Loucy (cell line): ENCODE results near the gene PLA2G4C.

Experiments used
- H2AFZ ChIP-seq: fragments of 200-600 bp; sonication (generic); 2 replicates; pipeline ENCODE4 v1.6.0; 2016; ENCODE audit warnings: antibody characterized with exemption, mild to moderate bottlenecking, low read length, moderate library complexity
- H3F3A ChIP-seq: fragments of 200-600 bp; 2 replicates; pipeline ENCODE4 v1.6.0; 2016; ENCODE audit warnings: antibody characterized with exemption, low read depth, mild to moderate bottlenecking
- H3K27me3 ChIP-seq: fragments of 200-600 bp; sonication (generic); 2 replicates; pipeline ENCODE4 v1.6.1; 2014; ENCODE audit warnings: low read length, mild to moderate bottlenecking; ENCODE audit not compliant: insufficient read depth, poor library complexity, severe bottlenecking
- H3K36me3 ChIP-seq: fragments of 200-600 bp; sonication (generic); 2 replicates; pipeline ENCODE4 v1.6.1; 2016; ENCODE audit warnings: low read length; ENCODE audit not compliant: insufficient read depth
- H3K4me1 ChIP-seq: fragments of 200-600 bp; sonication (generic); 2 replicates; pipeline ENCODE4 v1.5.1; 2014; ENCODE audit warnings: low read length, mild to moderate bottlenecking; ENCODE audit not compliant: insufficient read depth, poor library complexity, severe bottlenecking
- H3K4me2 ChIP-seq: fragments of 200-600 bp; sonication (generic); 2 replicates; pipeline ENCODE4 v1.6.0; 2014; ENCODE audit warnings: antibody characterized with exemption, low read length, low read depth, mild to moderate bottlenecking; ENCODE audit not compliant: poor library complexity, severe bottlenecking
- H3K4me3 ChIP-seq: fragments of 200-600 bp; sonication (generic); 2 replicates; pipeline ENCODE4 v1.5.1; 2014; ENCODE audit warnings: low read length, mild to moderate bottlenecking, mixed read lengths; ENCODE audit not compliant: poor library complexity, severe bottlenecking
- H3K79me2 ChIP-seq: fragments of 200-600 bp; sonication (generic); 2 replicates; pipeline ENCODE4 v1.6.1; 2014; ENCODE audit warnings: low read length; ENCODE audit not compliant: insufficient read depth
- H3K9ac ChIP-seq: fragments of 200-600 bp; sonication (generic); 2 replicates; pipeline ENCODE4 v1.6.0; 2014; ENCODE audit warnings: mild to moderate bottlenecking, low read depth, low read length, moderate library complexity; ENCODE audit not compliant: poor library complexity, severe bottlenecking
- H3K9me2 ChIP-seq: fragments of 200-600 bp; sonication (generic); replicated peaks from 2 replicates; pipeline ENCODE4 v1.6.1; 2016; ENCODE audit warnings: low read depth, low read length, mixed read lengths
- H3K9me3 ChIP-seq: fragments of 200-600 bp; sonication (generic); 2 replicates; pipeline ENCODE4 v1.6.1; 2014; ENCODE audit warnings: mild to moderate bottlenecking, antibody characterized with exemption, low read length, low read depth; ENCODE audit not compliant: insufficient read depth
- H4K20me1 ChIP-seq: fragments of 200-600 bp; sonication (generic); 2 replicates; pipeline ENCODE4 v1.6.0; 2014; ENCODE audit warnings: antibody characterized with exemption, low read length, mild to moderate bottlenecking; ENCODE audit not compliant: insufficient read depth, poor library complexity, severe bottlenecking
- CTCF ChIP-seq: fragments of 200-600 bp; sonication (generic); conservative IDR thresholded peaks from 2 replicates; pipeline ENCODE4 v1.5.1; 2014; ENCODE audit warnings: mild to moderate bottlenecking, antibody characterized with exemption, low read length
- EZH2phosphoT487 ChIP-seq: fragments of 200-600 bp; IDR thresholded peaks from 2 replicates; pipeline ENCODE4 v1.6.1; 2018; ENCODE audit warnings: antibody characterized with exemption, mild to moderate bottlenecking, moderate library complexity, borderline replicate concordance

PLA2G4C gene

GRCh38 chr19:48111280-48111679 lies 663 bp upstream of the PLA2G4C start:
- Histone ChIP-seq H3K9me2 (no peaks in the 10 kb centered on the region), H3K4me2 (no peak overlapping the region), H3K79me2 (no peaks in the 10 kb centered on the region), H2AFZ (no peak overlapping the region), H3K36me3 (peaks cover 13% of the 10 kb centered on the region; the same call in 1 of the 2 replicates), H3F3A (no peaks in the 10 kb centered on the region), H4K20me1 (no peaks in the 10 kb centered on the region), H3K9ac (no peak overlapping the region), H3K27me3 (no peaks in the 10 kb centered on the region), H3K4me1 (no peaks in the 10 kb centered on the region), H3K4me3 (no peak overlapping the region), H3K9me3 (no peaks in the 10 kb centered on the region)
- TF ChIP-seq CTCF: no peak
- no peak for TF ChIP-seq EZH2phosphoT487

GRCh38 chr19:48108997-48109782 lies 1.4 kb downstream of the PLA2G4C start:
- Histone ChIP-seq H3K4me1 (no peaks in the 10 kb centered on the region), H3F3A (no peaks in the 10 kb centered on the region), H3K27me3 (no peaks in the 10 kb centered on the region), H3K9ac (no peak overlapping the region), H3K4me3 (no peak overlapping the region), H3K79me2 (no peaks in the 10 kb centered on the region), H2AFZ (no peak overlapping the region), H3K9me3 (no peaks in the 10 kb centered on the region), H4K20me1 (no peaks in the 10 kb centered on the region), H3K36me3 (peaks cover under 1% of the 10 kb centered on the region; the same call in 1 of the 2 replicates), H3K4me2 (no peak overlapping the region), H3K9me2 (no peaks in the 10 kb centered on the region)
- no peak for TF ChIP-seq CTCF
- TF ChIP-seq EZH2phosphoT487: no peak

- TF ChIP-seq CTCF: no peak
- Histone ChIP-seq H2AFZ (no peak overlapping the region), H3K9ac (no peak overlapping the region), H3K9me2 (no peaks in the 10 kb centered on the region), H3K79me2 (no peaks in the 10 kb centered on the region), H3K27me3 (no peaks in the 10 kb centered on the region), H4K20me1 (no peaks in the 10 kb centered on the region), H3K36me3 (no peaks in the 10 kb centered on the region), H3K9me3 (no peaks in the 10 kb centered on the region), H3F3A (no peaks in the 10 kb centered on the region), H3K4me2 (no peak overlapping the region), H3K4me3 (no peak overlapping the region), H3K4me1 (no peaks in the 10 kb centered on the region)
Measured at GRCh38 chr19:48103922-48104321, 6.7 kb downstream of the PLA2G4C start.
